IMR-90 (cell line): Measurements from ENCODE around the gene RBMS3. TPM values are rescaled to one million over a fixed set of nuclear protein-coding genes. Genes with fewer than 3 reads are reported as not detected.

Source experiments
- ATAC-seq: fragments of 200-7000 bp; cut with Tn5 transposase; 2 replicates; pipeline ENCODE4 v1.9.1; 2020; ENCODE audit warnings: low read depth, mild to moderate bottlenecking, moderate library complexity
- BruUV-seq: library from RNA; stranded (reverse); fragments of 400-500 nt; replicated peaks from 2 replicates; lab custom pipeline; 2021; lab: Mats Ljungman, UMichigan
- CTCF ChIA-PET: fragments of 300-600 bp; formaldehyde crosslinking; extraction: SDS; loops from one replicate; lab custom pipeline; 2021; ENCODE audit warnings: antibody characterized with exemption; lab: Yijun Ruan, JAX
- POLR2A ChIA-PET: fragments of 300-600 bp; sonication (Branson Sonifier 250); formaldehyde crosslinking; loops from one replicate; lab custom pipeline; 2022; ENCODE audit warnings: antibody characterized with exemption; ENCODE audit not compliant: unreplicated experiment; lab: Charles Lee
- DNase-seq: peaks from one replicate; pipeline ENCODE4 v3.0.0; 2013
- H2AFZ ChIP-seq: replicated peaks from 2 replicates; pipeline ENCODE3; 2013; ENCODE audit warnings: low read length, mild to moderate bottlenecking; ENCODE audit not compliant: poor library complexity
- H2AK5ac ChIP-seq: 2 replicates; pipeline ENCODE4 v1.6.1; 2013; ENCODE audit warnings: low read depth, low read length, inconsistent platforms
- H2AK9ac ChIP-seq: replicated peaks from 2 replicates; pipeline ENCODE3; 2013; ENCODE audit warnings: mild to moderate bottlenecking, low read depth, low read length, moderate library complexity; ENCODE audit not compliant: poor library complexity
- H2BK120ac ChIP-seq: 2 replicates; pipeline ENCODE4 v1.6.1; 2013; ENCODE audit warnings: low read depth, low read length, inconsistent platforms
- H2BK15ac ChIP-seq: 3 replicates; pipeline ENCODE4 v1.6.1; 2013; ENCODE audit warnings: low read depth, low read length, inconsistent platforms
- H2BK20ac ChIP-seq: 2 replicates; pipeline ENCODE4 v1.6.1; 2013; ENCODE audit warnings: low read depth, mild to moderate bottlenecking, inconsistent platforms, low read length, moderate library complexity
- H2BK5ac ChIP-seq: 2 replicates; pipeline ENCODE4 v1.6.1; 2013; ENCODE audit warnings: mild to moderate bottlenecking, low read depth, low read length, inconsistent platforms; ENCODE audit not compliant: poor library complexity, severe bottlenecking
- H3K14ac ChIP-seq: replicated peaks from 2 replicates; pipeline ENCODE4 v1.6.1; 2013; ENCODE audit warnings: low read depth, low read length, inconsistent platforms
- H3K18ac ChIP-seq: 2 replicates; pipeline ENCODE4 v1.6.1; 2013; ENCODE audit warnings: low read depth, low read length, control low read depth
- H3K23ac ChIP-seq: 2 replicates; pipeline ENCODE4 v1.6.1; 2013; ENCODE audit warnings: low read depth, low read length, inconsistent platforms
- H3K27ac ChIP-seq: 2 replicates; pipeline ENCODE4 v1.5.1; 2013; ENCODE audit warnings: mild to moderate bottlenecking, control low read depth, low read length; ENCODE audit not compliant: insufficient read depth
- H3K27me3 ChIP-seq: 2 replicates; pipeline ENCODE4 v1.6.1; 2013; ENCODE audit warnings: low read length; ENCODE audit not compliant: control insufficient read depth, insufficient read depth
- H3K36me3 ChIP-seq: 2 replicates; pipeline ENCODE4 v1.6.1; 2013; ENCODE audit warnings: low read length, mixed read lengths; ENCODE audit not compliant: control insufficient read depth, insufficient read depth
- H3K4ac ChIP-seq: 2 replicates; pipeline ENCODE4 v1.6.1; 2013; ENCODE audit warnings: low read depth, low read length, inconsistent platforms
- H3K4me1 ChIP-seq: 2 replicates; pipeline ENCODE4 v1.6.1; 2013; ENCODE audit warnings: low read length, mixed read lengths; ENCODE audit not compliant: control insufficient read depth, insufficient read depth
- H3K4me2 ChIP-seq: 2 replicates; pipeline ENCODE4 v1.6.1; 2013; ENCODE audit warnings: low read depth, mild to moderate bottlenecking, control low read depth, low read length, moderate library complexity
- H3K4me3 ChIP-seq: 2 replicates; pipeline ENCODE4 v1.5.1; 2013; ENCODE audit warnings: low read depth, mild to moderate bottlenecking, control low read depth, low read length, moderate library complexity; ENCODE audit not compliant: insufficient read depth
- H3K56ac ChIP-seq: 2 replicates; pipeline ENCODE4 v1.6.1; 2013; ENCODE audit warnings: low read length, inconsistent platforms; ENCODE audit not compliant: insufficient read depth; ENCODE audit errors: extremely low read depth
- H3K79me1 ChIP-seq, 2 experiments: 2 replicates each; pipeline ENCODE4 v1.6.1; 2013; ENCODE audit warnings: low read length in 2 of 2, inconsistent platforms in 1 of 2, low read depth in 1 of 2
- H3K9ac ChIP-seq: 2 replicates; pipeline ENCODE4 v1.6.1; 2013; ENCODE audit warnings: low read depth, low read length, control low read depth
- H3K9me1 ChIP-seq: 2 replicates; pipeline ENCODE4 v1.6.1; 2013; ENCODE audit warnings: low read length, inconsistent platforms; ENCODE audit not compliant: insufficient read depth
- H3K9me3 ChIP-seq: 2 replicates; pipeline ENCODE4 v1.6.1; 2013; ENCODE audit warnings: low read length; ENCODE audit not compliant: control insufficient read depth, insufficient read depth
- H4K20me1 ChIP-seq: 2 replicates; pipeline ENCODE4 v1.6.1; 2013; ENCODE audit warnings: low read length, inconsistent platforms; ENCODE audit not compliant: insufficient read depth
- H4K5ac ChIP-seq: 2 replicates; pipeline ENCODE4 v1.6.1; 2013; ENCODE audit warnings: mild to moderate bottlenecking, low read depth, low read length, control low read depth
- H4K8ac ChIP-seq, 2 experiments: 2 replicates each; pipeline ENCODE4 v1.6.1; 2013; ENCODE audit warnings: low read depth in 2 of 2, low read length in 2 of 2, control low read depth in 1 of 2, inconsistent platforms in 1 of 2
- H4K91ac ChIP-seq: 2 replicates; pipeline ENCODE4 v1.6.1; 2013; ENCODE audit warnings: low read depth, low read length, inconsistent platforms; ENCODE audit not compliant: insufficient read depth
- BHLHE40 ChIP-seq: fragments of 150-350 bp; IDR thresholded peaks from 2 replicates; pipeline ENCODE4 v1.6.1; 2016; ENCODE audit warnings: mild to moderate bottlenecking, low read depth, low read length
- CEBPB ChIP-seq: IDR thresholded peaks from 2 replicates; pipeline ENCODE4 v1.6.1; 2012; ENCODE audit warnings: low read depth, low read length, improper control_type of control experiment
- CHD1 ChIP-seq: IDR thresholded peaks from 2 replicates; pipeline ENCODE4 v1.6.1; 2012; ENCODE audit warnings: low read depth, low read length, improper control_type of control experiment
- FOS ChIP-seq: fragments of 150-350 bp; IDR thresholded peaks from 2 replicates; pipeline ENCODE4 v1.6.1; 2016; ENCODE audit warnings: low read depth, low read length
- MAZ ChIP-seq: IDR thresholded peaks from 2 replicates; pipeline ENCODE4 v1.6.1; 2012; ENCODE audit warnings: low read depth, mild to moderate bottlenecking, low read length, improper control_type of control experiment, moderate library complexity, borderline replicate concordance
- MXI1 ChIP-seq: IDR thresholded peaks from 2 replicates; pipeline ENCODE4 v1.6.1; 2012; ENCODE audit warnings: low read depth, mild to moderate bottlenecking, low read length, moderate library complexity, borderline replicate concordance
- NFE2L2 ChIP-seq: fragments of 150-350 bp; IDR thresholded peaks from 2 replicates; pipeline ENCODE4 v1.6.1; 2016; ENCODE audit warnings: low read depth, mild to moderate bottlenecking, low read length
- POLR2A ChIP-seq: IDR thresholded peaks from 2 replicates; pipeline ENCODE4 v1.6.1; 2012; ENCODE audit warnings: mild to moderate bottlenecking, low read depth, low read length
- RAD21 ChIP-seq: IDR thresholded peaks from 2 replicates; pipeline ENCODE4 v1.6.1; 2012; ENCODE audit warnings: low read length, improper control_type of control experiment
- RCOR1 ChIP-seq: IDR thresholded peaks from 2 replicates; pipeline ENCODE4 v1.6.1; 2012; ENCODE audit warnings: mild to moderate bottlenecking, low read length, improper control_type of control experiment; ENCODE audit not compliant: insufficient replicate concordance
- SMC3 ChIP-seq: fragments of 150-350 bp; IDR thresholded peaks from 2 replicates; pipeline ENCODE4 v1.6.1; 2016; ENCODE audit warnings: low read depth, mild to moderate bottlenecking, antibody characterized with exemption, low read length, moderate library complexity
- WGBS, 2 experiments: methylation state at CpG; one replicate each; pipeline versions ENCODE4 v1.1.5 to v1.1.7; 2013; ENCODE audit warnings: missing lambda C conversion rate in 2 of 2; ENCODE audit not compliant: insufficient read length in 1 of 2; ENCODE audit errors: extremely low coverage in 2 of 2; 5-methylcytosine and 5-hydroxymethylcytosine counted together
- dilution Hi-C: fragments of 300-500 bp; cut with HindIII; formaldehyde crosslinking; loops from one replicate; pipeline ENCODE4 v1.14.3; 2018; ENCODE audit warnings: low sequenced_read_pairs; ENCODE audit not compliant: unreplicated experiment
- in situ Hi-C: fragments of 300-500 bp; cut with MboI; formaldehyde crosslinking; loops from 3 replicates; pipeline ENCODE4 v1.14.3; 2019; ENCODE audit warnings: low sequenced_read_pairs, inconsistent platforms, mixed read lengths
- intact Hi-C: fragments of 100-400 bp; cut with micrococcal nuclease; formaldehyde crosslinking; loops from 2 replicates; pipeline ENCODE4 v1.10.0; 2022
- polyA plus RNA-seq, 3 experiments: library from polyadenylated mRNA; depleted of rRNA; stranded (reverse); fragments of >200 nt; gene quantifications; 2 replicates each; pipeline ENCODE4 v1.2.3, GENCODE V29; 2012; ENCODE audit warnings: low replicate concordance in 1 of 3
- total RNA-seq: library from RNA; depleted of rRNA; stranded (reverse); fragments of >200 nt; gene quantifications from 2 replicates; pipeline ENCODE4 v1.2.3, GENCODE V29; 2012
- TF ChIP-seq, protein P1 (sequence below): fragments of 150-350 bp; IDR thresholded peaks from 2 replicates; pipeline ENCODE4 v1.6.1; 2016; ENCODE audit warnings: low read depth, mild to moderate bottlenecking, low read length, moderate library complexity, borderline replicate concordance
- TF ChIP-seq, protein P2 (sequence below): conservative IDR thresholded peaks from 2 replicates; pipeline ENCODE4 v1.5.1; 2012; ENCODE audit warnings: mild to moderate bottlenecking, low read depth, low read length, improper control_type of control experiment
- TF ChIP-seq, protein P3 (sequence below): fragments of 150-350 bp; IDR thresholded peaks from 2 replicates; pipeline ENCODE4 v1.6.1; 2017; ENCODE audit warnings: mild to moderate bottlenecking, antibody characterized with exemption, low read length, low read depth

RBMS3 gene
- total and polyA plus RNA-seq, 2 of the 4 experiments (the other 2 are of a cell fraction): 15.2 to 127 TPM

DNA sequence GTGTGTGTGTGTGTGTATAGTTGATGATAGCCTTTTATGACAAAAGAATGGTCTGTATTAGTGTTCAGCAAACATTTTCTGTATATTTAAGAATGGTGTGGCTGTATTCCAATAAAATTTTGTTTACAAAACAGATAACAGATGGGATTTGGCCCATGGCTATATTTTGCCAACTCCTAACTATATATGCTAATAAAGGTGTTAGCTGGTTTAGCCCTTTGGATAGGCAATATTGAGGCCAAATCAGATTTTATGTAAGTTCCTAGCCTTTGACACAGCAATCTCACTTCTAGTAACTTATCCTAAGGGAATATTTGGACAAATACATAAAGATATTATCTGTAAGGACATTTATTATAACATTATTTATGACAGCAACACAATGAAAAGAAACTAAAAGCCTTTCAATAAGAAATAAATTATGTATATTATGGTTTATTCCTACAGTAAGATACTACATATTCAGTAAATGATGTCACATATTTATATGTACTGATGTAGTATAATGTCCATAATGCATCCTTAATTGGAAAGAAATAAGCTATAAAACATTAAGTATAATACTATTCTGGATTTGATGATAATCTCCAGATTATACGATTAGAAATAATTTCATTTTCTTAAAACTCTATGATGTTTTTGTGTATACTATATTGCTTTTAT is 264.0 kb downstream of the RBMS3 start:
- no CpG with 5 or more reads among the region's 1 CpG for WGBS, 2 experiments
- dilution Hi-C loops: no loop called here
- POLR2A ChIA-PET: no interaction called here

More for the DNA sequence above, 264.0 kb downstream of the RBMS3 start:
- H3K27ac ChIP-seq: no peak overlapping the region
- H3K9me3 ChIP-seq: no peaks in the 10 kb centered on the region
- TF ChIP-seq POLR2A (no peak), SMC3 (no peak), MXI1 (no peak), BHLHE40 (no peak), FOS (no peak), CHD1 (no peak), RAD21 (no peak), MAZ (no peak), NFE2L2 (no peak), RCOR1 (no peak), CEBPB (no peak)
- TF ChIP-seq, protein P1, sequence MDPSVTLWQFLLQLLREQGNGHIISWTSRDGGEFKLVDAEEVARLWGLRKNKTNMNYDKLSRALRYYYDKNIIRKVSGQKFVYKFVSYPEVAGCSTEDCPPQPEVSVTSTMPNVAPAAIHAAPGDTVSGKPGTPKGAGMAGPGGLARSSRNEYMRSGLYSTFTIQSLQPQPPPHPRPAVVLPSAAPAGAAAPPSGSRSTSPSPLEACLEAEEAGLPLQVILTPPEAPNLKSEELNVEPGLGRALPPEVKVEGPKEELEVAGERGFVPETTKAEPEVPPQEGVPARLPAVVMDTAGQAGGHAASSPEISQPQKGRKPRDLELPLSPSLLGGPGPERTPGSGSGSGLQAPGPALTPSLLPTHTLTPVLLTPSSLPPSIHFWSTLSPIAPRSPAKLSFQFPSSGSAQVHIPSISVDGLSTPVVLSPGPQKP: no peak
- TF ChIP-seq, protein P2, sequence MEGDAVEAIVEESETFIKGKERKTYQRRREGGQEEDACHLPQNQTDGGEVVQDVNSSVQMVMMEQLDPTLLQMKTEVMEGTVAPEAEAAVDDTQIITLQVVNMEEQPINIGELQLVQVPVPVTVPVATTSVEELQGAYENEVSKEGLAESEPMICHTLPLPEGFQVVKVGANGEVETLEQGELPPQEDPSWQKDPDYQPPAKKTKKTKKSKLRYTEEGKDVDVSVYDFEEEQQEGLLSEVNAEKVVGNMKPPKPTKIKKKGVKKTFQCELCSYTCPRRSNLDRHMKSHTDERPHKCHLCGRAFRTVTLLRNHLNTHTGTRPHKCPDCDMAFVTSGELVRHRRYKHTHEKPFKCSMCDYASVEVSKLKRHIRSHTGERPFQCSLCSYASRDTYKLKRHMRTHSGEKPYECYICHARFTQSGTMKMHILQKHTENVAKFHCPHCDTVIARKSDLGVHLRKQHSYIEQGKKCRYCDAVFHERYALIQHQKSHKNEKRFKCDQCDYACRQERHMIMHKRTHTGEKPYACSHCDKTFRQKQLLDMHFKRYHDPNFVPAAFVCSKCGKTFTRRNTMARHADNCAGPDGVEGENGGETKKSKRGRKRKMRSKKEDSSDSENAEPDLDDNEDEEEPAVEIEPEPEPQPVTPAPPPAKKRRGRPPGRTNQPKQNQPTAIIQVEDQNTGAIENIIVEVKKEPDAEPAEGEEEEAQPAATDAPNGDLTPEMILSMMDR: no peak
- TF ChIP-seq, protein P3, sequence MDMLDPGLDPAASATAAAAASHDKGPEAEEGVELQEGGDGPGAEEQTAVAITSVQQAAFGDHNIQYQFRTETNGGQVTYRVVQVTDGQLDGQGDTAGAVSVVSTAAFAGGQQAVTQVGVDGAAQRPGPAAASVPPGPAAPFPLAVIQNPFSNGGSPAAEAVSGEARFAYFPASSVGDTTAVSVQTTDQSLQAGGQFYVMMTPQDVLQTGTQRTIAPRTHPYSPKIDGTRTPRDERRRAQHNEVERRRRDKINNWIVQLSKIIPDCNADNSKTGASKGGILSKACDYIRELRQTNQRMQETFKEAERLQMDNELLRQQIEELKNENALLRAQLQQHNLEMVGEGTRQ: no peak
- H3K4ac ChIP-seq: no peak overlapping the region
- no peak overlapping the region for H4K8ac ChIP-seq
- DNase-seq: no peak
- no peak overlapping the region for H2BK15ac ChIP-seq
- H3K9ac ChIP-seq: no peak overlapping the region
- no peaks in the 10 kb centered on the region for H3K27me3 ChIP-seq
- H3K23ac ChIP-seq: no peak overlapping the region
- no peak overlapping the region for H2BK120ac ChIP-seq
- no peak overlapping the region for H4K5ac ChIP-seq
- H3K4me2 ChIP-seq: no peak overlapping the region
- H2AK5ac ChIP-seq: no peak overlapping the region
- H3K9me1 ChIP-seq: peaks cover 3% of the 10 kb centered on the region; the same call in 1 of the 2 replicates
- H3K79me1 ChIP-seq: peaks cover 14 to 15% of the 10 kb centered on the region in 2 experiments; a peak in 2 of 4 replicates
- ATAC-seq: no peak
- CTCF ChIA-PET: interaction anchor here (0.6 kb wide), 1 partner anchor 124 kb away, joined by 3 read pairs; no protein-coding TSS in a partner anchor
- no TSS peak for BruUV-seq
- H3K56ac ChIP-seq: no peak overlapping the region
- no peak overlapping the region for H3K14ac ChIP-seq
- H3K4me1 ChIP-seq: no peaks in the 10 kb centered on the region
- no peak overlapping the region for H3K4me3 ChIP-seq
- H4K20me1 ChIP-seq: peaks cover 4% of the 10 kb centered on the region; the same call in 1 of the 2 replicates
- no peak overlapping the region for H2AK9ac ChIP-seq
- no peak overlapping the region for H3K18ac ChIP-seq
- no peaks in the 10 kb centered on the region; the same call in 1 of the 2 replicates for H3K36me3 ChIP-seq
- in situ Hi-C loops: no loop called here
- no peak overlapping the region for H2BK20ac ChIP-seq
- H2AFZ ChIP-seq: no peak overlapping the region
- no peak overlapping the region for H2BK5ac ChIP-seq
- intact Hi-C loops: no loop called here
- no peak overlapping the region for H4K91ac ChIP-seq
